ENCODE results near the gene NFRKB. TPM values are rescaled to one million over a fixed set of nuclear protein-coding genes. Genes with fewer than 3 reads are reported as not detected.

NFRKB gene
- total RNA-seq: 27.3 and 28.1 TPM in 2 replicates

DNA sequence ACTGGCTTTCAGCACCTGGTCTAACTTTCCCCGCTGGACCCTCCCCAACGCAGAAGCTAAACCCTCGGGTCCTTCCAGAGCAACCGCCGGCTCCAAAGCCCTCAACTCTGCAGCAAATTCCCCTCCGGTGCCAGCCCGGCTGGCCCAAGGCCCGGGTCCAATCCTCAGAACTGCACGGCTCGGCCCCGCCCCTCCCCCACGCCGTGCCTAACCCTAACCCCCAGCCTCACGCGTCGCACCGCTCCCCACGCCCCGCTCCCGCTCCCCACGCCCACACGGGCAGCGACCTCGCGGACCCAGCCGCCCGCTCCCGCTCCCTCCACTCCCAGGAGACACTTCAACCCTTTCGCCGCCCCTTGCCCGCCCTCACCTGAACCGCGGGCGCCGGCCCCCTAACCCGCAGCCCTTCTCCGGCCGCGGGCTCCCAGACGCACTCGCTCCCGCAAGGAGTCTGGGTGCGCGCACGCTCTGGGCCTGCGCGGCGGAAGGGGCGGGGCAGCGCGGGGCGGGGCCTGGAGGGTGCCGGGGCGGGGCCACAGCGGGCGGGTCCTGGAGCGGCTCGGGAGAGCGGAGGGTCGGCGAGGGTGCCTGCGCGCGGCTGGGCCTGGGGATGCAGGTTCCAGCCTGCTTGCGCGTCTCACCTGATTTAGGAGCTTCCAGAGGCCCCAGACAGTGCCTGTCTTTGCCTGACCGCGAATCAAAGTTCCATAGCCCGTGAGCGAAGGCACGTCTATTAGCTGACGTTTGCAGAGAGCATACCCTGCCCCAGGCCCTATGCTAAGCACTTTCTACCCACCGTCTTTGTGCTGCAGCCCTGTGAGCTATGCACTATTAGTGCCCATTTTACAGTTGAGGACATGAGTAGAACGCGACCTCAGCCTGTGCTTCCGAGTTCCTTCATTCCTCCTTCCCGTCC, at the start of gene NFRKB:
TSS of gene NFRKB (minus strand) at position 453 of the 916 bp plus-strand sequence. CDS start 2,729 bp downstream, outside the sequence.

Other genes starting within 250 kb of the NFRKB start
- gene TMEM45B, start 79.7 kb downstream of the NFRKB start, total RNA-seq: 53.2 and 59.1 TPM in 2 replicates
- gene PRDM10, start 107.3 kb upstream of the NFRKB start, total RNA-seq: 5.2 and 6.5 TPM in 2 replicates
- gene APLP2, start 174.3 kb upstream of the NFRKB start, total RNA-seq: 450 and 497 TPM in 2 replicates